IPS-20b (cell line): ENCODE results near the gene FYB2.

Experiments used
- H3K27ac ChIP-seq: one replicate; pipeline ENCODE4 v1.5.1; 2013; ENCODE audit warnings: low read length
- H3K27me3 ChIP-seq: 2 replicates; pipeline ENCODE4 v1.6.1; 2013; ENCODE audit warnings: mild to moderate bottlenecking, low read length, inconsistent platforms; ENCODE audit not compliant: insufficient read depth
- H3K36me3 ChIP-seq: 2 replicates; pipeline ENCODE4 v1.6.1; 2013; ENCODE audit warnings: low read depth, mild to moderate bottlenecking, inconsistent platforms, low read length, moderate library complexity; ENCODE audit not compliant: insufficient read depth
- H3K4me1 ChIP-seq: 2 replicates; pipeline ENCODE4 v1.6.1; 2013; ENCODE audit warnings: mild to moderate bottlenecking, control low read depth, inconsistent platforms, low read length, moderate library complexity; ENCODE audit not compliant: insufficient read depth
- H3K4me3 ChIP-seq: 2 replicates; pipeline ENCODE4 v1.5.1; 2013; ENCODE audit warnings: mild to moderate bottlenecking, low read length, inconsistent platforms
- H3K9ac ChIP-seq: 2 replicates; pipeline ENCODE4 v1.6.1; 2013; ENCODE audit warnings: low read depth, mild to moderate bottlenecking, inconsistent platforms, low read length, moderate library complexity
- H3K9me3 ChIP-seq: 2 replicates; pipeline ENCODE4 v1.6.1; 2013; ENCODE audit warnings: mild to moderate bottlenecking, low read depth, low read length, inconsistent platforms; ENCODE audit not compliant: insufficient read depth

The FYB2 gene

GRCh38 chr1:56709269-56709880, 109.8 kb downstream of the FYB2 start:
- H3K36me3 ChIP-seq: peaks cover 23% of the 10 kb centered on the region; the same call in 1 of the 2 replicates
- H3K27me3 ChIP-seq: no peaks in the 10 kb centered on the region
- no peak overlapping the region for H3K9ac ChIP-seq
- H3K27ac ChIP-seq: no peak overlapping the region
- H3K4me1 ChIP-seq: no peaks in the 10 kb centered on the region
- H3K4me3 ChIP-seq: no peak overlapping the region
- H3K9me3 ChIP-seq: no peaks in the 10 kb centered on the region

DNA sequence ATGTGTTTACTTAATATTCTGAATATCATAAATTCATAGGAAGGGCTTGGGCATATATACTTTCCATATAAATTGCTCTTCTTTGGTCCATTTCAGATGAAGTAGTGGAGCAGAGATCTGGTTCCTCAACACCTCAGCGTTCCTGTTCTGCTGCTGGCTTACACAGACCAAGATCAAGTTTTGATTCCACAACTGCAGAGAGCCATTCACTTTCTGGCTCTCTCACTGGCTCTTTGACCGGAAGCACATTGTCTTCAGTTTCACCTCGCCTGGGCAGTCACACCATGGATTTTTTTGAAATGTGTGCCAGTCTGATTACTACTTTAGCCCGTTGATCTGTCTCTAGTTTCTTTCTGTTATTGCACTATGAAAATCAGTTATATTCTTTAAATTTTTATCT, 111.8 kb downstream of the FYB2 start:
- no peaks in the 10 kb centered on the region for H3K27me3 ChIP-seq
- no peak overlapping the region for H3K27ac ChIP-seq
- no peak overlapping the region for H3K4me3 ChIP-seq
- no peaks in the 10 kb centered on the region for H3K4me1 ChIP-seq
- no peak overlapping the region for H3K9ac ChIP-seq
- H3K36me3 ChIP-seq: peaks cover 34% of the 10 kb centered on the region; the same call in 1 of the 2 replicates
- H3K9me3 ChIP-seq: no peaks in the 10 kb centered on the region

GRCh38 chr1:56703747-56704146, 115.5 kb downstream of the FYB2 start:
- H3K9ac ChIP-seq: no peak overlapping the region
- no peak overlapping the region for H3K27ac ChIP-seq
- H3K4me1 ChIP-seq: no peaks in the 10 kb centered on the region
- H3K27me3 ChIP-seq: no peaks in the 10 kb centered on the region
- peaks cover 5% of the 10 kb centered on the region; the same call in 1 of the 2 replicates for H3K9me3 ChIP-seq
- H3K4me3 ChIP-seq: no peak overlapping the region
- H3K36me3 ChIP-seq: peaks cover 37% of the 10 kb centered on the region; the same call in 1 of the 2 replicates

- Histone ChIP-seq H3K27ac (no peak overlapping the region), H3K27me3 (no peaks in the 10 kb centered on the region), H3K4me3 (no peak overlapping the region), H3K36me3 (peaks cover 3% of the 10 kb centered on the region; the same call in 1 of the 2 replicates), H3K9ac (no peak overlapping the region), H3K9me3 (peaks cover 5% of the 10 kb centered on the region; the same call in 1 of the 2 replicates), H3K4me1 (no peaks in the 10 kb centered on the region)
Measured at GRCh38 chr1:56696663-56697062, 122.5 kb downstream of the FYB2 start.

GRCh38 chr1:56688522-56689026, 130.6 kb downstream of the FYB2 start:
- no peaks in the 10 kb centered on the region for H3K27me3 ChIP-seq
- no peak overlapping the region for H3K9ac ChIP-seq
- no peaks in the 10 kb centered on the region; the same call in 1 of the 2 replicates for H3K36me3 ChIP-seq
- H3K4me1 ChIP-seq: peaks cover 5% of the 10 kb centered on the region; the same call in 1 of the 2 replicates
- H3K4me3 ChIP-seq: no peak overlapping the region
- no peak overlapping the region for H3K27ac ChIP-seq
- no peaks in the 10 kb centered on the region for H3K9me3 ChIP-seq

DNA sequence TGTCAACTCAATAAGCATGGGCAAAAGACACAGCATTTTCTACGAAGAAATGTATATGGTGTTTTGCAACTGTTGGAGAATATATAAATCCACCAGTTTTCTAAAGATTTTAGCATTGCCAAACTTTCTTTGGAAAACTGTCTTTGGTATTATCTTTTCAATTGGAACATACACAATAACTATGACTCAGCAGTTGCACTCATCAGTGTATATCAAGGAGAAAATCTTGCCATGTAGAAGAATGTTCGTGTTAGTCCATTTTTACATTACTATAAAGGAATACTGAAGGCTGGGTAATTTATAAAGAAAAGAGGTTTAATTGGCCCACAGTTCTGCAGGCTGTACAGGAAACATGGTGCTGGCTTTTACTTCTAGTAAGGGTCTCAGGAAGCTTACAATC, 133.0 kb downstream of the FYB2 start:
- peaks cover 5% of the 10 kb centered on the region; the same call in 1 of the 2 replicates for H3K4me1 ChIP-seq
- no peak overlapping the region for H3K4me3 ChIP-seq
- no peaks in the 10 kb centered on the region for H3K9me3 ChIP-seq
- no peak overlapping the region for H3K9ac ChIP-seq
- H3K36me3 ChIP-seq: no peaks in the 10 kb centered on the region; the same call in 1 of the 2 replicates
- no peak overlapping the region for H3K27ac ChIP-seq
- no peaks in the 10 kb centered on the region for H3K27me3 ChIP-seq

DNA sequence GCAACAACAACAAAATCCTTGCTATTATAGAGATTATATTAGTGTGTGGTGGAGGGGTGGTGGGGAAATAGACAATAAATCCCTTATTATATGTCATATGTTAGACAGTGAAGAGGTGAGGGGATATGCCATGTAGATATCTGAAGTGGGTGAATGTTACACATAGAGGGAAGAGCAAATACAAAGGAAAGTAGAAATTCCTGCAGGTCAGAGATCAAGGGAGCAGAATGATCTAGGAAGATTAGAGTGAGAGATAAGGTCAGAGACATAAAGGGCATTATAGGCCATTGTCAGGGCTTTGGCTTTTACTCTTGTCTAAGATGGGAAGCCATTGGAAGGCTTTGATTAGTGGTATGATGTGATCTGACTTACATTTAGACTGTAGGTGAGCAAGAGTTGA, 135.6 kb downstream of the FYB2 start:
- Histone ChIP-seq H3K36me3 (no peaks in the 10 kb centered on the region), H3K27ac (no peak overlapping the region), H3K9me3 (no peaks in the 10 kb centered on the region), H3K4me1 (0 out of 2 replicates have a peak, but pooled peaks cover under 1% of the 10 kb centered on the region), H3K27me3 (no peaks in the 10 kb centered on the region), H3K4me3 (no peak overlapping the region), H3K9ac (no peak overlapping the region)

DNA sequence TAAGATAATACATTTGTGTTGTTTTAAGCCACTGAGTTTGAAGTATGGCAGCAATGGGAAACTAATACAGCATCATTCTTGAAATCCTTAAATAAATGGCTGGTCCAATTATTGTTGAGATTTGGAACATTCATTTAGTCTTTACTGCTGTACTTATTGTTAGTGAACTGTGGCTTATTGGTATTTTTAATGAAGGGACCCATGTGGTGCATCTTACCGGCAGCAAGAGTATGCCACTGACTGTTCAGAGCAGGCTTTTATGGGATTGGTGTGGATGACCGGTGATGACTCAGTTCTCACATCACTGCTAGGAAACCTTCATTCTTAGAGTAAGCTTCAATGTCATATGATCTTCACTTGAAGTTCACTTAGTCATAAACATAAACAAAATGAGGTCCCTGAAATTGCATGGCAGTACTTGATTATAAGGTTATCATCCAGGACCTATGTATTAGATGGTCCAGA, 142.6 kb downstream of the FYB2 start:
- Histone ChIP-seq H3K36me3 (no peaks in the 10 kb centered on the region), H3K9ac (no peak overlapping the region), H3K4me1 (no peaks in the 10 kb centered on the region), H3K4me3 (no peak overlapping the region), H3K27ac (no peak overlapping the region), H3K27me3 (no peaks in the 10 kb centered on the region), H3K9me3 (no peaks in the 10 kb centered on the region)

DNA sequence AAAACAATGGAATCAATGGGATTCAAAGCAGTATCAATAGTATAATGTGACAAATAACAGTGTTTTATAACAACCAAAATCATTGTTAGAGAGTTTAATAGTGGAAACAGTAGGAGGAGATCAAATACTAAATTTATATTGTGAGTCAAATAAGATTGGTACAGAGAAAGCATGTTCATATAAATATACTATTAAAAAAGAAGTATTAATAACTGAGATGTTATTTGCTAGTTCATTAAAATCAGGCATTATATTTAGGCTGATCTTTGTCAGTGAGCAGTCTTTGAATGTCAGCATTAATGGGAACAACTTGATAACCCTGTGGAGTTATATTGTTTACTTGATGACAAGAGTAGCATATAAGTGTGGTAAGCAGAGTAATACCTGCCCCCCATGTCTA, 143.4 kb downstream of the FYB2 start:
- Histone ChIP-seq H3K9ac (no peak overlapping the region), H3K27me3 (no peaks in the 10 kb centered on the region), H3K9me3 (no peaks in the 10 kb centered on the region), H3K4me1 (no peaks in the 10 kb centered on the region), H3K36me3 (no peaks in the 10 kb centered on the region), H3K27ac (no peak overlapping the region), H3K4me3 (no peak overlapping the region)

DNA sequence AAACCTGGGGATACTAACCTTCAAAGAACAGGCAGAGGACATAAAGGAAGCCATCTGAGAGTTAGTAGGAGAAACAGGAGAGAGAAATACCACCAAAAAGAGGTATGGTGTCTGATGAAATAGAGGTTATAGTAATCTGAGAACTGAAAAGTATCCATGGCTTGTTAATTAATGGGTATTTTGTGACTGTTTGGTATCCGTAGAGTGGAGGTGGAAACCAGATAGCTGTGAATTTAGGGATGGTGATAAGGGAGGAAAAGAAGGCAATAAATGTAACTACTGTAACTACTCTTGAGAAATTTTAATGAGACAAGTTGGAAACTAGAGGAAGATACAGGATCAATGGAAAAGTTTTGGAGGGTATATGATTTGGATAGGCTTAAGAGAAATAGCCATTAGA, 146.6 kb downstream of the FYB2 start:
- Histone ChIP-seq H3K9ac (no peak overlapping the region), H3K4me1 (no peaks in the 10 kb centered on the region), H3K4me3 (no peak overlapping the region), H3K27me3 (no peaks in the 10 kb centered on the region), H3K9me3 (no peaks in the 10 kb centered on the region), H3K27ac (no peak overlapping the region), H3K36me3 (no peaks in the 10 kb centered on the region)

GRCh38 chr1:56671542-56671941, 147.7 kb downstream of the FYB2 start:
- no peaks in the 10 kb centered on the region for H3K36me3 ChIP-seq
- H3K9ac ChIP-seq: no peak overlapping the region
- no peaks in the 10 kb centered on the region for H3K4me1 ChIP-seq
- H3K9me3 ChIP-seq: no peaks in the 10 kb centered on the region
- H3K27me3 ChIP-seq: no peaks in the 10 kb centered on the region
- no peak overlapping the region for H3K4me3 ChIP-seq
- no peak overlapping the region for H3K27ac ChIP-seq

DNA sequence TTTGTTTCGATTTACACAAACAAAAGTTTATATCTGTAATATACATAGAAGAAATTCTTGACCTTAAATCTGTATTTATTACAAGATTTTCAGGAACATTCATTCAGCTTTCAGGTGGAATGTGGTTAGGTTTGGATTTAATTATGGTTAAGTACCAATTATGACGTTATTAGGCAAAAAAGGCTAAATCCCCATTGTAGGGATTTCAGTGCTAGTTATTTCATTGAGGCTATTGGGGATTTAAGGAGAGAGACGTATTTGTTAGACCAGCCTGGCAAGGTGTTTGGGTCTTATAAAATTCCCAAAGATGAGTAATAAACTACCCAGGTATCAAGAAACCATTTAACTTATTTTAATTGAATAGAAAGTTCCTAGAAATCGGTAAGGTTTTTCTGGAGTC, 148.1 kb downstream of the FYB2 start:
- Histone ChIP-seq H3K9ac (no peak overlapping the region), H3K27me3 (no peaks in the 10 kb centered on the region), H3K9me3 (no peaks in the 10 kb centered on the region), H3K36me3 (no peaks in the 10 kb centered on the region), H3K4me1 (0 out of 2 replicates have a peak, but pooled peaks cover under 1% of the 10 kb centered on the region), H3K27ac (no peak overlapping the region), H3K4me3 (no peak overlapping the region)
